Hepatocyte (in vitro differentiated cells): Measurements from ENCODE around the gene RNASE1. TPM values are rescaled to one million over a fixed set of nuclear protein-coding genes. Genes with fewer than 3 reads are reported as not detected.
A peak's percentile ranks its signal among the peaks of the same experiment; 100 is the strongest.

Experiments
- DNase-seq: peaks from one replicate; pipeline ENCODE4 v3.0.0-alpha.2; 2016; ENCODE audit warnings: low spot score
- H2AFZ ChIP-seq: fragments of 200-600 bp; sonication (generic); 2 replicates; pipeline ENCODE4 v1.6.0; 2016; ENCODE audit warnings: antibody characterized with exemption, mild to moderate bottlenecking
- H3K27ac ChIP-seq: fragments of 200-600 bp; sonication (generic); 2 replicates; pipeline ENCODE4 v1.5.1; 2016; ENCODE audit warnings: mild to moderate bottlenecking
- H3K27me3 ChIP-seq: fragments of 200-600 bp; sonication (generic); 2 replicates; pipeline ENCODE4 v1.6.1; 2016
- H3K36me3 ChIP-seq: fragments of 200-600 bp; sonication (generic); replicated peaks from 2 replicates; pipeline ENCODE4 v1.5.1; 2016; ENCODE audit warnings: low read depth; ENCODE audit not compliant: insufficient read depth
- H3K4me1 ChIP-seq: fragments of 200-600 bp; sonication (generic); 2 replicates; pipeline ENCODE4 v1.5.1; 2016; ENCODE audit warnings: mild to moderate bottlenecking, moderate library complexity; ENCODE audit not compliant: insufficient read depth
- H3K4me2 ChIP-seq: fragments of 200-600 bp; sonication (generic); 2 replicates; pipeline ENCODE4 v1.6.0; 2016
- H3K4me3 ChIP-seq: fragments of 200-600 bp; sonication (generic); 2 replicates; pipeline ENCODE4 v1.5.1; 2016; ENCODE audit warnings: mild to moderate bottlenecking
- H3K79me2 ChIP-seq: fragments of 200-600 bp; sonication (generic); 2 replicates; pipeline ENCODE4 v1.6.0; 2017; ENCODE audit warnings: mild to moderate bottlenecking
- H3K9me2 ChIP-seq: fragments of 200-600 bp; sonication (generic); replicated peaks from 2 replicates; pipeline ENCODE4 v1.6.0; 2017; ENCODE audit warnings: mild to moderate bottlenecking; ENCODE audit not compliant: insufficient read depth
- H3K9me3 ChIP-seq: fragments of 200-600 bp; sonication (generic); 2 replicates; pipeline ENCODE4 v1.5.1; 2016; ENCODE audit warnings: low read depth, mild to moderate bottlenecking
- H4K20me1 ChIP-seq: fragments of 200-600 bp; sonication (generic); 2 replicates; pipeline ENCODE4 v1.6.0; 2016; ENCODE audit warnings: mild to moderate bottlenecking; ENCODE audit not compliant: insufficient read depth, poor library complexity, severe bottlenecking
- EZH2 ChIP-seq: fragments of 200-600 bp; sonication (generic); IDR thresholded peaks from 2 replicates; pipeline ENCODE4 v1.6.1; 2016; ENCODE audit warnings: antibody characterized with exemption, mild to moderate bottlenecking, borderline replicate concordance
- EZH2phosphoT487 ChIP-seq: fragments of 200-600 bp; sonication (generic); IDR thresholded peaks from one replicate; pipeline ENCODE4 v1.6.1; 2018; ENCODE audit warnings: antibody characterized with exemption, mild to moderate bottlenecking, low read depth, moderate library complexity; ENCODE audit not compliant: unreplicated experiment, severe bottlenecking
- WGBS: methylation state at CpG from one replicate; pipeline ENCODE4 v1.1.6; 2016; ENCODE audit warnings: low lambda C conversion rate; ENCODE audit errors: missing lambda C conversion rate; 5-methylcytosine and 5-hydroxymethylcytosine counted together
- polyA plus RNA-seq: library from polyadenylated mRNA; unstranded; fragments of >200 nt; fragmentation: Nextera tagmentation; extraction: Ambion mirVana; gene quantifications from 2 replicates; pipeline ENCODE4 v1.2.1, GENCODE V29; 2016
- total RNA-seq: library from RNA; depleted of rRNA; stranded (reverse); fragments of >200 nt; gene quantifications from 2 replicates; pipeline ENCODE4 v1.2.3, GENCODE V29; 2014
- TF ChIP-seq, protein P1 (sequence below): fragments of 200-600 bp; sonication (generic); IDR thresholded peaks from 2 replicates; pipeline ENCODE4 v1.5.1; 2016; ENCODE audit warnings: antibody characterized with exemption, mild to moderate bottlenecking; ENCODE audit not compliant: poor library complexity

The RNASE1 gene
- total and polyA plus RNA-seq, 2 experiments from 2014 or later = 61.0 to 135 TPM

- TF ChIP-seq EZH2phosphoT487 = no peak
- TF ChIP-seq, protein P1, sequence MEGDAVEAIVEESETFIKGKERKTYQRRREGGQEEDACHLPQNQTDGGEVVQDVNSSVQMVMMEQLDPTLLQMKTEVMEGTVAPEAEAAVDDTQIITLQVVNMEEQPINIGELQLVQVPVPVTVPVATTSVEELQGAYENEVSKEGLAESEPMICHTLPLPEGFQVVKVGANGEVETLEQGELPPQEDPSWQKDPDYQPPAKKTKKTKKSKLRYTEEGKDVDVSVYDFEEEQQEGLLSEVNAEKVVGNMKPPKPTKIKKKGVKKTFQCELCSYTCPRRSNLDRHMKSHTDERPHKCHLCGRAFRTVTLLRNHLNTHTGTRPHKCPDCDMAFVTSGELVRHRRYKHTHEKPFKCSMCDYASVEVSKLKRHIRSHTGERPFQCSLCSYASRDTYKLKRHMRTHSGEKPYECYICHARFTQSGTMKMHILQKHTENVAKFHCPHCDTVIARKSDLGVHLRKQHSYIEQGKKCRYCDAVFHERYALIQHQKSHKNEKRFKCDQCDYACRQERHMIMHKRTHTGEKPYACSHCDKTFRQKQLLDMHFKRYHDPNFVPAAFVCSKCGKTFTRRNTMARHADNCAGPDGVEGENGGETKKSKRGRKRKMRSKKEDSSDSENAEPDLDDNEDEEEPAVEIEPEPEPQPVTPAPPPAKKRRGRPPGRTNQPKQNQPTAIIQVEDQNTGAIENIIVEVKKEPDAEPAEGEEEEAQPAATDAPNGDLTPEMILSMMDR = peak; percentile 49
- Histone ChIP-seq H3K9me2 (no peaks in the 10 kb centered on the region), H3K36me3 (no peaks in the 10 kb centered on the region), H3K79me2 (no peaks in the 10 kb centered on the region), H3K9me3 (no peaks in the 10 kb centered on the region), H2AFZ (peak overlapping the region; percentile 55), H3K4me1 (peaks cover 2% of the 10 kb centered on the region), H3K4me2 (no peak overlapping the region), H4K20me1 (no peaks in the 10 kb centered on the region), H3K4me3 (no peak overlapping the region), H3K27ac (no peak overlapping the region), H3K27me3 (no peaks in the 10 kb centered on the region)
- DNase-seq = peak; percentile 60
- 47% methylated on average over 5 of the region's 5 CpGs for WGBS
Observed at GRCh38 chr14:20836668-20837338, 34.2 kb upstream of the RNASE1 start.

GRCh38 chr14:20834899-20835298 is 32.3 kb upstream of the RNASE1 start:
- WGBS = 88% methylated on average over 2 of the region's 2 CpGs
- Histone ChIP-seq H3K9me3 (no peaks in the 10 kb centered on the region), H3K27ac (no peak overlapping the region)

DNA sequence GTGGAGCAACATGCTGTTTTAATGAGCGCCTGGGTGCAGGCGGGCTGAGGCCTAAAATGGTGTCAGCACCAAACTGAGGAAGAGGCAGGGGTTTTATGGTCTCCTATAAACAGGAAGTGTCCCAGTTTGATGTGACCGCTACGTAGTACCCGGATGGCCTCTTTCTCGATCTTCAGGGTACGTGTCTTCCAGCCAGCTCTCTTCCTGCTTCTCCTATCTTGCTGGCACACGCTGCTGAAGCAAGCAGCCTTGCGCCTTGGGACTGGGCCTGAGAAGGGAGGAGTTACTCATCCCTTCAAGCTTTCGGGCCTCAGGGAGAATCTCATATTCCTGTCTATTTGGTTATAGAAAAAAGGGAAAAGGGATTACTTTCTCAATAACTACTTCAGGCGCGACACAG is 28.2 kb upstream of the RNASE1 start:
- no peak for TF ChIP-seq EZH2phosphoT487
- no peak for TF ChIP-seq EZH2
- TF ChIP-seq, protein P1 = no peak
- Histone ChIP-seq H4K20me1 (no peaks in the 10 kb centered on the region), H3K4me2 (no peak overlapping the region), H3K27me3 (no peaks in the 10 kb centered on the region), H3K36me3 (no peaks in the 10 kb centered on the region), H2AFZ (no peak overlapping the region), H3K4me1 (no peaks in the 10 kb centered on the region), H3K9me3 (no peaks in the 10 kb centered on the region), H3K4me3 (no peak overlapping the region), H3K9me2 (no peaks in the 10 kb centered on the region), H3K79me2 (peaks cover 11% of the 10 kb centered on the region), H3K27ac (no peak overlapping the region)
- no peak for DNase-seq
- 94% methylated on average over 12 of the region's 12 CpGs for WGBS

More at GRCh38 chr14:20834899-20835298, 32.3 kb upstream of the RNASE1 start:
- no peaks in the 10 kb centered on the region for H3K36me3 ChIP-seq
- H3K9me2 ChIP-seq = no peaks in the 10 kb centered on the region
- H3K79me2 ChIP-seq = no peaks in the 10 kb centered on the region
- H2AFZ ChIP-seq = no peak overlapping the region
- peaks cover 2% of the 10 kb centered on the region for H3K4me1 ChIP-seq
- no peaks in the 10 kb centered on the region for H3K27me3 ChIP-seq
- no peak overlapping the region for H3K4me3 ChIP-seq
- no peaks in the 10 kb centered on the region for H4K20me1 ChIP-seq
- no peak for DNase-seq
- H3K4me2 ChIP-seq = no peak overlapping the region
- TF ChIP-seq, protein P1 = no peak
- TF ChIP-seq EZH2phosphoT487 (no peak), EZH2 (no peak)
